ENCODE results near the gene ARRB1.

The ARRB1 gene

GRCh38 chr11:75317446-75318122 lies 33.9 kb downstream of the ARRB1 start:
- no peak for TF ChIP-seq CTCF (IDR thresholded peaks at IDR 0.05; ENCODE audit: insufficient read depth, low read length, poor library complexity, severe bottlenecking)
- no peak for DNase-seq (ENCODE audit: extremely low read depth, insufficient read length)
- H3K36me3 ChIP-seq (ENCODE audit: control insufficient read depth, insufficient read depth, low read length) = no peaks in the 10 kb centered on the region
- no peaks in the 10 kb centered on the region; the same call in 1 of the 2 replicates for H3K27me3 ChIP-seq (replicated peaks; ENCODE audit: control insufficient read depth, insufficient read depth, low read length)
- no peak overlapping the region for H3K4me3 ChIP-seq (replicated peaks; ENCODE audit: low read depth, low read length)

GRCh38 chr11:75315439-75315805 lies 36.0 kb downstream of the ARRB1 start:
- Histone ChIP-seq H3K4me3 (replicated peaks; ENCODE audit: low read depth, low read length) (no peak overlapping the region), H3K27me3 (replicated peaks; ENCODE audit: control insufficient read depth, insufficient read depth, low read length) (no peaks in the 10 kb centered on the region), H3K36me3 (ENCODE audit: control insufficient read depth, insufficient read depth, low read length) (no peaks in the 10 kb centered on the region)
- DNase-seq (ENCODE audit: extremely low read depth, insufficient read length) = no peak
- no peak for TF ChIP-seq CTCF (IDR thresholded peaks at IDR 0.05; ENCODE audit: insufficient read depth, low read length, poor library complexity, severe bottlenecking)

GRCh38 chr11:75314771-75315438 lies 36.6 kb downstream of the ARRB1 start:
- TF ChIP-seq CTCF (IDR thresholded peaks at IDR 0.05; ENCODE audit: insufficient read depth, low read length, poor library complexity, severe bottlenecking) = no peak
- Histone ChIP-seq H3K36me3 (ENCODE audit: control insufficient read depth, insufficient read depth, low read length) (no peaks in the 10 kb centered on the region), H3K27me3 (replicated peaks; ENCODE audit: control insufficient read depth, insufficient read depth, low read length) (no peaks in the 10 kb centered on the region), H3K4me3 (replicated peaks; ENCODE audit: low read depth, low read length) (no peak overlapping the region)
- DNase-seq (ENCODE audit: extremely low read depth, insufficient read length) = no peak

- Histone ChIP-seq H3K36me3 (ENCODE audit: control insufficient read depth, insufficient read depth, low read length) (no peaks in the 10 kb centered on the region), H3K27me3 (replicated peaks; ENCODE audit: control insufficient read depth, insufficient read depth, low read length) (no peaks in the 10 kb centered on the region), H3K4me3 (replicated peaks; ENCODE audit: low read depth, low read length) (no peak overlapping the region)
- DNase-seq (ENCODE audit: extremely low read depth, insufficient read length) = no peak
- TF ChIP-seq CTCF (IDR thresholded peaks at IDR 0.05; ENCODE audit: insufficient read depth, low read length, poor library complexity, severe bottlenecking) = no peak
Observed at GRCh38 chr11:75313513-75314272, 37.8 kb downstream of the ARRB1 start.

GRCh38 chr11:75312346-75312745 lies 39.1 kb downstream of the ARRB1 start:
- DNase-seq (ENCODE audit: extremely low read depth, insufficient read length) = no peak
- H3K4me3 ChIP-seq (replicated peaks; ENCODE audit: low read depth, low read length) = no peak overlapping the region
- H3K36me3 ChIP-seq (ENCODE audit: control insufficient read depth, insufficient read depth, low read length) = no peaks in the 10 kb centered on the region
- TF ChIP-seq CTCF (IDR thresholded peaks at IDR 0.05; ENCODE audit: insufficient read depth, low read length, poor library complexity, severe bottlenecking) = no peak
- no peaks in the 10 kb centered on the region; the same call in 1 of the 2 replicates for H3K27me3 ChIP-seq (replicated peaks; ENCODE audit: control insufficient read depth, insufficient read depth, low read length)

Data from GM06990 (cell line).